ENCODE data around the gene C2CD4D. TPM values are rescaled to one million over a fixed set of nuclear protein-coding genes. Genes with fewer than 3 reads are reported as not detected.

C2CD4D gene
- total RNA-seq, 1 experiment from 2014 or later = 0.94 TPM

GRCh38 chr1:151809290-151809984, 30.2 kb downstream of the C2CD4D start:
- Mint-ChIP-seq H3K27me3 (ENCODE audit: low read depth) (peaks cover 2% of the 10 kb centered on the region), H3K4me1 (peaks cover 14% of the 10 kb centered on the region), H3K36me3 (no peaks in the 10 kb centered on the region), H3K4me3 (no peak overlapping the region), H3K27ac (peak overlapping the region; percentile 55), H3K9me3 (no peaks in the 10 kb centered on the region)
- CTCF ChIA-PET = interaction anchor here (1.1 kb wide), 1 partner anchor 93 kb away, joined by 4 read pairs; the partner anchor contains the start of gene CELF3
- DNase-seq (ENCODE audit: low spot score) = no peak
- TF ChIP-seq STAT6 (CRISPR knock-in tag; conservative IDR thresholded peaks at IDR 0.05; ENCODE audit: low read depth) (no peak), CTCF (IDR thresholded peaks at IDR 0.05) (no peak), GABPB1 (CRISPR knock-in tag; IDR thresholded peaks at IDR 0.05) (no peak), ESRRA (CRISPR knock-in tag; IDR thresholded peaks at IDR 0.05; ENCODE audit: borderline replicate concordance) (no peak), ATF3 (CRISPR knock-in tag; conservative IDR thresholded peaks at IDR 0.05) (no peak), ERG (CRISPR knock-in tag; IDR thresholded peaks at IDR 0.05) (no peak), SP1 (CRISPR knock-in tag; conservative IDR thresholded peaks at IDR 0.05) (no peak), CREB1 (CRISPR knock-in tag; IDR thresholded peaks at IDR 0.05) (no peak), RELA (CRISPR knock-in tag; IDR thresholded peaks at IDR 0.05; ENCODE audit: borderline replicate concordance) (no peak), ZNF138 (CRISPR knock-in tag; conservative IDR thresholded peaks at IDR 0.05) (no peak), GRHL2 (CRISPR knock-in tag; IDR thresholded peaks at IDR 0.05; ENCODE audit: insufficient replicate concordance, severe bottlenecking) (no peak)
- ATAC-seq = no peak
- POLR2A ChIA-PET = no interaction called here

GRCh38 chr1:151807766-151808165, 31.9 kb downstream of the C2CD4D start:
- POLR2A ChIA-PET = no interaction called here
- peaks cover 4% of the 10 kb centered on the region for H3K27me3 Mint-ChIP-seq (ENCODE audit: low read depth)
- TF ChIP-seq TEAD1 (CRISPR knock-in tag; IDR thresholded peaks at IDR 0.05) (no peak), ARID4B (CRISPR knock-in tag; IDR thresholded peaks at IDR 0.05; ENCODE audit: borderline replicate concordance) (no peak), ZSCAN18 (CRISPR knock-in tag; IDR thresholded peaks at IDR 0.05) (no peak), TP53 (CRISPR knock-in tag; IDR thresholded peaks at IDR 0.05) (no peak), ATF3 (CRISPR knock-in tag; conservative IDR thresholded peaks at IDR 0.05) (no peak), ZNF317 (CRISPR knock-in tag; IDR thresholded peaks at IDR 0.05; ENCODE audit: borderline replicate concordance, low read depth) (no peak), MXD4 (CRISPR knock-in tag; IDR thresholded peaks at IDR 0.05; ENCODE audit: borderline replicate concordance) (no peak), TEAD4 (CRISPR knock-in tag; IDR thresholded peaks at IDR 0.05) (no peak), ZNF512 (CRISPR knock-in tag; IDR thresholded peaks at IDR 0.05; ENCODE audit: borderline replicate concordance) (no peak), NFYB (CRISPR knock-in tag; conservative IDR thresholded peaks at IDR 0.05; ENCODE audit: low read depth) (no peak), RORB (CRISPR knock-in tag; IDR thresholded peaks at IDR 0.05) (no peak)

More at GRCh38 chr1:151807766-151808165, 31.9 kb downstream of the C2CD4D start:
- H3K27ac Mint-ChIP-seq = no peak overlapping the region
- DNase-seq (ENCODE audit: low spot score) (no peak), ATAC-seq (no peak)
- H3K4me3 Mint-ChIP-seq = no peak overlapping the region
- H3K9me3 Mint-ChIP-seq = no peaks in the 10 kb centered on the region
- H3K36me3 Mint-ChIP-seq = no peaks in the 10 kb centered on the region
- H3K4me1 Mint-ChIP-seq = peaks cover 12% of the 10 kb centered on the region
- CTCF ChIA-PET = no interaction called here

Measured in WTC11 (cell line).